Measurements from ENCODE around the gene MAP1B. TPM values are rescaled to one million over a fixed set of nuclear protein-coding genes. Genes with fewer than 3 reads are reported as not detected.

MAP1B gene
- total RNA-seq, 3 donors from 2014 or later = 258 to 2,233 (median 271) TPM

DNA sequence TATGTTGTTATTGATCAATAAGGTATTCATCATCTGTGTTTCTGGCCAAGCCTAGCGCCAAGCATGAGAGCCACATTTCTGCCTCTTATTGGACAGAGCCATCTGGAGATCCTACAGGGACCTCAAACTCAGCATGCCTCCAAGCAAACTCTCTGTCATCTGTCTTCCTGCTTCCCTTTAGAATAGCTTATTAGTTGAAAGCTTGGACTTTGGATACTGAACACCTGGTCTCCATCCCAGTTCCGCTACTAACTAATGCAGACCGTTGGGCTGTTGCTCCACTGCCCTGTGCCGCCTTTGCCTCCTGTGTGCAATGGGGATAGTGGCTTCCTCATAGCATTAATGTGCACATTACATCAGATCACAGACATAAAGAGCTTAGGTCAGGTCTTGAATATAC, 65.5 kb downstream of the MAP1B start:
- Histone ChIP-seq H3K4me3 (no peak overlapping the region), H3K4me1 (peaks cover 0 to 1% of the 10 kb centered on the region in 2 donors), H3K27ac (no peak overlapping the region), H3K36me3 (no peaks in the 10 kb centered on the region), H3K27me3 (no peaks in the 10 kb centered on the region), H3K9me3 (no peaks in the 10 kb centered on the region)
- no peak for TF ChIP-seq POLR2A (IDR thresholded peaks at IDR 0.05)
- TF ChIP-seq, protein P1, sequence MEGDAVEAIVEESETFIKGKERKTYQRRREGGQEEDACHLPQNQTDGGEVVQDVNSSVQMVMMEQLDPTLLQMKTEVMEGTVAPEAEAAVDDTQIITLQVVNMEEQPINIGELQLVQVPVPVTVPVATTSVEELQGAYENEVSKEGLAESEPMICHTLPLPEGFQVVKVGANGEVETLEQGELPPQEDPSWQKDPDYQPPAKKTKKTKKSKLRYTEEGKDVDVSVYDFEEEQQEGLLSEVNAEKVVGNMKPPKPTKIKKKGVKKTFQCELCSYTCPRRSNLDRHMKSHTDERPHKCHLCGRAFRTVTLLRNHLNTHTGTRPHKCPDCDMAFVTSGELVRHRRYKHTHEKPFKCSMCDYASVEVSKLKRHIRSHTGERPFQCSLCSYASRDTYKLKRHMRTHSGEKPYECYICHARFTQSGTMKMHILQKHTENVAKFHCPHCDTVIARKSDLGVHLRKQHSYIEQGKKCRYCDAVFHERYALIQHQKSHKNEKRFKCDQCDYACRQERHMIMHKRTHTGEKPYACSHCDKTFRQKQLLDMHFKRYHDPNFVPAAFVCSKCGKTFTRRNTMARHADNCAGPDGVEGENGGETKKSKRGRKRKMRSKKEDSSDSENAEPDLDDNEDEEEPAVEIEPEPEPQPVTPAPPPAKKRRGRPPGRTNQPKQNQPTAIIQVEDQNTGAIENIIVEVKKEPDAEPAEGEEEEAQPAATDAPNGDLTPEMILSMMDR (IDR thresholded peaks at IDR 0.05) = no peak
- TF ChIP-seq POLR2AphosphoS5 (IDR thresholded peaks at IDR 0.05) = no peak
- no peak for DNase-seq (ENCODE audit: low spot score in 2 of 2)
- intact Hi-C loops (cut with DNase I; ENCODE audit: low total_unique reads) = loop anchor here (1.0 kb wide), 1 partner anchor 23 kb away; no protein-coding TSS in a partner anchor

- DNase-seq (ENCODE audit: low spot score in 2 of 2) = no peak
- TF ChIP-seq POLR2AphosphoS5 (IDR thresholded peaks at IDR 0.05) = no peak
- TF ChIP-seq POLR2A (IDR thresholded peaks at IDR 0.05) = no peak
- TF ChIP-seq, protein P1 (IDR thresholded peaks at IDR 0.05) = no peak
- Histone ChIP-seq H3K27me3 (no peaks in the 10 kb centered on the region), H3K4me3 (no peak overlapping the region), H3K27ac (no peak overlapping the region), H3K9me3 (no peaks in the 10 kb centered on the region), H3K36me3 (no peaks in the 10 kb centered on the region), H3K4me1 (peaks cover 0 to 4% of the 10 kb centered on the region in 2 donors)
- intact Hi-C loops (cut with DNase I; ENCODE audit: low total_unique reads) = no loop called here
These were observed 70.3 kb downstream of the MAP1B start for GRCh38 chr5:72177538-72177937.

DNA sequence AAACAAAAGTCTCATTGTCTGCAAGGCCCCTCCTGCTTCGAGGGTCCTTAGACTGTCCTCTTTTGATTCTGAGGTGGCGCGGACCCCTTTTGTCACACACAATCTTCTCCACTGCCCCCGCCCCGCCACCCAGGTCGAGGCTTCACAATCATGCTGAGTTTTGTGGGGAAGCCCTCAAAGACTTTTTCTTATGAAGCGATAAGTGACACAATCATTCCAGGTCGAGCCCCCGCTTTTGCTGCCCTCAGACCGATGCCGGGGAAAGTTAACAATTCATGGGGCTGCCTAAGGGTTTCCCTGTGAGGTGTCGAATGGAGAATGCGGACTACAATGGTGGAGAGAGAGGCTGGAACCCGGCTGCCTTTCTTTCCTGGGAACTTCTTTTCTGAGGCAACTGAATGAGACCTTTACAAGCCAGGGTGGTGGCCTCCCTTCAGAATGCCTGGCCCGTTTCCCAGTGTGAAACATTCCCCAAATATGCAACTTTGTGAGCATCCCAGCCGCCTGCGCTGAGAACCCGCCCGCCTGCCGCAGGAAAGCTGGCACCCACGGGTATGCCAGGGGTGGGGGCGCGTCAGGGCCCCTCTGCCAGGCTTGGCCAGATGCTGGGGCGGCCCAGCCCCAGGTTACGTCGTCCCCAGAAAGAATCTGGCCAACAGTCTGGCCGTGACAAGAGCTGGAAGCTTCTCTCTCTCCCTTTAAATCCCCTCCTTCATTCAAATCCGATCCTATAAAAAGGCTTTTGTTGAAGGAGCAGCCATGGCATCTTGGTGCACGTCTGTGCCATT, 71.9 kb downstream of the MAP1B start:
- intact Hi-C loops (cut with DNase I; ENCODE audit: low total_unique reads) = no loop called here
- peak; percentile 70 to 80 for DNase-seq (ENCODE audit: low spot score in 2 of 2)
- Histone ChIP-seq H3K4me3 (peak overlapping the region; percentile 25 to 65 (median 47)), H3K36me3 (no peaks in the 10 kb centered on the region), H3K27me3 (no peaks in the 10 kb centered on the region), H3K27ac (peak overlapping the region; percentile 83 to 88), H3K9me3 (no peaks in the 10 kb centered on the region), H3K4me1 (peaks cover 0 to 4% of the 10 kb centered on the region in 2 donors)
- no peak for TF ChIP-seq POLR2AphosphoS5 (IDR thresholded peaks at IDR 0.05)

DNA sequence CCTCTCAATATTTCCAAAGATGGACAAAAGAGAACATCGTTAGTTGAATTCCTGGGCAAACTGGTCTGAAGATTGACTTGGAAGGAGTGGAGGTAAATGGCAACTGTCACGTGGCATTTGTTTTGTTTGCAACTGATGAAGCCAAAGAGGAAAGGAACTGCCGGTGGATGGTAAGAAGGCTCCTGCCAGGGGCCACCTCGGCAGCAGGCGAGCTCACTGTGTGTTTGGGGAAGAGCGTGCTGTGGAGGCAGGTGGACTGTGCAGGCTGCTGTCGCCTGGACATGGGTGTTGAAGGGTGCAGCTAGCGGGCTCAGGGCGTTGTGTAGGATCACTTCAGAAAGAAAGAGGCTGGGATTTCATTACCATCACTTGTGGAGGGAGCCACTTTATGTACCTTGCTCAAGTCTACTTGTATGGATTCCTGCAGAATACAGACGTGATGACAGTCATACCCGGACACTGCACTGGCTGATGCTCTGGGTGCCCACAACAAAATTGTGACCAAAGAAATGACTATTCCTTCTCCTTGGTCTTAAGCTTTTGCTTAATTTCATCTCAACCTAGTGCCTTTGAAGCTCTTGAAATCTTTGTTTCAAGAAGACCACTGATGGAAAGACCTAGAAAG, 72.7 kb downstream of the MAP1B start:
- H3K27me3 ChIP-seq = no peaks in the 10 kb centered on the region
- peak in 1 of 2 donors; percentile 46 for DNase-seq (ENCODE audit: low spot score in 2 of 2)
- peak overlapping the region; percentile 25 to 65 (median 47) for H3K4me3 ChIP-seq
- H3K36me3 ChIP-seq = no peaks in the 10 kb centered on the region
- H3K27ac ChIP-seq = peak overlapping the region; percentile 83 to 88
- H3K4me1 ChIP-seq = peaks cover 0 to 4% of the 10 kb centered on the region in 2 donors
- TF ChIP-seq, protein P1 (IDR thresholded peaks at IDR 0.05) = no peak
- no peak for TF ChIP-seq POLR2A (IDR thresholded peaks at IDR 0.05)
- no peak for TF ChIP-seq POLR2AphosphoS5 (IDR thresholded peaks at IDR 0.05)
- H3K9me3 ChIP-seq = no peaks in the 10 kb centered on the region
- intact Hi-C loops (cut with DNase I; ENCODE audit: low total_unique reads) = no loop called here

DNA sequence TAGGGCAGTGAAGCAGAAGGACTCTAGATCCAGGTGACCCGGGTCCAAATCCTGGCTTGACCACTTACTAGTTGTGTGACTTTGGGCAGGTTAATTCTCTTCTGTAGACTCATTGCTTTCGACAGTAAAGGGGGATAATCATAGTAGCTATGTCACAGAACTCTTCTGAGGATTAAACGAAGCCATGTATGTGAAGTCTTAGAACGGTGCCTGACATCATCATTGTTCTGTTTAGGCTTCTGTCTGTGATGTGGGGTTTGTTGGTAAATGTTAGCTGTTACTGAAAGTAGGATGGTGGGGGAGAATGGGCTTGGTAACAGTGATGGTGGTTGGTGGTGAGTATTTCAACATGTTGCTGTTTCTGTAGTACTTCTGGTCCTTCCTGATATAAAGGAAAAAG, 73.7 kb downstream of the MAP1B start:
- Histone ChIP-seq H3K4me1 (peaks cover 0 to 4% of the 10 kb centered on the region in 2 donors), H3K9me3 (no peaks in the 10 kb centered on the region), H3K27ac (peak overlapping the region in 1 of 2 donors; percentile 42), H3K36me3 (no peaks in the 10 kb centered on the region), H3K4me3 (peak overlapping the region in 2 of 3 donors; percentile 13 to 47), H3K27me3 (no peaks in the 10 kb centered on the region)
- DNase-seq (ENCODE audit: low spot score in 2 of 2) = no peak
- no peak for TF ChIP-seq POLR2AphosphoS5 (IDR thresholded peaks at IDR 0.05)
- TF ChIP-seq, protein P1 (IDR thresholded peaks at IDR 0.05) = no peak
- no peak for TF ChIP-seq POLR2A (IDR thresholded peaks at IDR 0.05)
- intact Hi-C loops (cut with DNase I; ENCODE audit: low total_unique reads) = no loop called here
